Left hindlimb (tissue), 1 donor: ENCODE data around the gene CX3CR1.
"Not testable (repeated sequence)": the region's sequence is repeated elsewhere in the genome, so short reads cannot be mapped to it uniquely, and the experiment has no call there.

Experiments used
- DNase-seq: peaks from one replicate; pipeline ENCODE4 v3.0.0-alpha.2; 2018

CX3CR1 gene

GRCh38 chr3:39279745-39280517, at the start of gene CX3CR1:
TSS of gene CX3CR1 (minus strand) at chr3:39280036. CDS start at chr3:39266509, 13,527 bp downstream.
- DNase-seq = no peak

GRCh38 chr3:39329493-39329892, 49.7 kb upstream of the CX3CR1 start, which contains the start of gene CCR8:
TSS of gene CCR8 (plus strand) at chr3:39329709. CDS start at chr3:39332332, 2,623 bp downstream.
- no peak for DNase-seq

GRCh38 chr3:39327746-39328349, 48.0 kb upstream of the CX3CR1 start:
- DNase-seq = no peak

GRCh38 chr3:39327053-39327745, 47.4 kb upstream of the CX3CR1 start:
- DNase-seq = no peak

- DNase-seq = no peak
Measured at GRCh38 chr3:39325236-39325635, 45.4 kb upstream of the CX3CR1 start.

- DNase-seq = no peak
Measured at GRCh38 chr3:39323494-39323893, 43.7 kb upstream of the CX3CR1 start.

- DNase-seq = no peak
Measured at GRCh38 chr3:39322936-39323335, 43.1 kb upstream of the CX3CR1 start.

GRCh38 chr3:39322209-39322715, 42.4 kb upstream of the CX3CR1 start:
- DNase-seq = not testable (repeated sequence)

GRCh38 chr3:39321574-39321983, 41.7 kb upstream of the CX3CR1 start:
- DNase-seq = not testable (repeated sequence)

- no peak for DNase-seq
Measured at GRCh38 chr3:39319249-39319648, 39.4 kb upstream of the CX3CR1 start.

GRCh38 chr3:39318301-39318700, 38.5 kb upstream of the CX3CR1 start:
- no peak for DNase-seq

- no peak for DNase-seq
Measured at GRCh38 chr3:39317571-39318169, 37.8 kb upstream of the CX3CR1 start.

GRCh38 chr3:39315420-39315819, 35.6 kb upstream of the CX3CR1 start:
- DNase-seq = no peak

- no peak for DNase-seq
Measured at GRCh38 chr3:39313289-39313688, 33.5 kb upstream of the CX3CR1 start.

GRCh38 chr3:39302178-39302577, 22.3 kb upstream of the CX3CR1 start:
- DNase-seq = no peak

GRCh38 chr3:39299279-39299678, 19.4 kb upstream of the CX3CR1 start:
- DNase-seq = no peak

GRCh38 chr3:39296197-39297077, 16.6 kb upstream of the CX3CR1 start:
- no peak for DNase-seq

GRCh38 chr3:39295184-39295775, 15.4 kb upstream of the CX3CR1 start:
- no peak for DNase-seq

- no peak for DNase-seq
Measured at GRCh38 chr3:39294446-39295183, 14.8 kb upstream of the CX3CR1 start.

GRCh38 chr3:39292961-39293360, 13.1 kb upstream of the CX3CR1 start:
- no peak for DNase-seq

GRCh38 chr3:39291903-39292329, 12.1 kb upstream of the CX3CR1 start:
- DNase-seq = peak; percentile 58
